ENCODE measurements around the gene LOC101059915.

LOC101059915 gene

GRCh38 chrX:71634366-71634765 lies 33.0 kb upstream of the LOC101059915 start:
- no peaks in the 10 kb centered on the region for H3K4me1 Mint-ChIP-seq
- H3K27ac Mint-ChIP-seq (ENCODE audit: unreplicated experiment): no peak overlapping the region
- no peaks in the 10 kb centered on the region for H3K27me3 Mint-ChIP-seq (ENCODE audit: low read depth)
- no peak for TF ChIP-seq CTCF (conservative IDR thresholded peaks at IDR 0.05)
- DNase-seq (ENCODE audit: low read depth, low spot score): no peak
- no peaks in the 10 kb centered on the region for H3K9me3 Mint-ChIP-seq
- no peaks in the 10 kb centered on the region for H3K36me3 Mint-ChIP-seq (ENCODE audit: low read depth)
- no peak overlapping the region for H3K4me3 Mint-ChIP-seq

- H3K4me3 Mint-ChIP-seq: no peak overlapping the region
- H3K4me1 Mint-ChIP-seq: no peaks in the 10 kb centered on the region
- H3K9me3 Mint-ChIP-seq: no peaks in the 10 kb centered on the region
- H3K36me3 Mint-ChIP-seq (ENCODE audit: low read depth): no peaks in the 10 kb centered on the region
- no peak for TF ChIP-seq CTCF (conservative IDR thresholded peaks at IDR 0.05)
- H3K27me3 Mint-ChIP-seq (ENCODE audit: low read depth): no peaks in the 10 kb centered on the region
- no peak for DNase-seq (ENCODE audit: low read depth, low spot score)
- no peak overlapping the region for H3K27ac Mint-ChIP-seq (ENCODE audit: unreplicated experiment)
Measured at GRCh38 chrX:71636438-71637252, 30.7 kb upstream of the LOC101059915 start.

GRCh38 chrX:71637253-71637618 lies 30.1 kb upstream of the LOC101059915 start:
- Mint-ChIP-seq H3K4me1 (no peaks in the 10 kb centered on the region), H3K4me3 (no peak overlapping the region), H3K9me3 (no peaks in the 10 kb centered on the region), H3K27me3 (ENCODE audit: low read depth) (no peaks in the 10 kb centered on the region), H3K27ac (ENCODE audit: unreplicated experiment) (no peak overlapping the region), H3K36me3 (ENCODE audit: low read depth) (no peaks in the 10 kb centered on the region)
- no peak for TF ChIP-seq CTCF (conservative IDR thresholded peaks at IDR 0.05)
- DNase-seq (ENCODE audit: low read depth, low spot score): no peak

- Mint-ChIP-seq H3K36me3 (ENCODE audit: low read depth) (no peaks in the 10 kb centered on the region), H3K27ac (ENCODE audit: unreplicated experiment) (no peak overlapping the region), H3K9me3 (peaks cover 2% of the 10 kb centered on the region), H3K27me3 (ENCODE audit: low read depth) (no peaks in the 10 kb centered on the region), H3K4me3 (no peak overlapping the region), H3K4me1 (no peaks in the 10 kb centered on the region)
- no peak for DNase-seq (ENCODE audit: low read depth, low spot score)
- no peak for TF ChIP-seq CTCF (conservative IDR thresholded peaks at IDR 0.05)
Measured at GRCh38 chrX:71637848-71638247, 29.5 kb upstream of the LOC101059915 start.

- peaks cover 5% of the 10 kb centered on the region for H3K9me3 Mint-ChIP-seq
- H3K4me3 Mint-ChIP-seq: no peak overlapping the region
- H3K27ac Mint-ChIP-seq (ENCODE audit: unreplicated experiment): no peak overlapping the region
- no peaks in the 10 kb centered on the region for H3K27me3 Mint-ChIP-seq (ENCODE audit: low read depth)
- DNase-seq (ENCODE audit: low read depth, low spot score): no peak
- no peaks in the 10 kb centered on the region for H3K4me1 Mint-ChIP-seq
- H3K36me3 Mint-ChIP-seq (ENCODE audit: low read depth): no peaks in the 10 kb centered on the region
- no peak for TF ChIP-seq CTCF (conservative IDR thresholded peaks at IDR 0.05)
Measured at GRCh38 chrX:71638409-71638808, 28.9 kb upstream of the LOC101059915 start.

Data from neural crest cell (in vitro differentiated cells).